H1 (cell line): ENCODE data around the gene RAD9B. TPM values are rescaled to one million over a fixed set of nuclear protein-coding genes. Genes with fewer than 3 reads are reported as not detected.

Source experiments
- CTCF ChIA-PET: fragments of 300-600 bp; sonication (Branson Sonifier 250); formaldehyde crosslinking; loops from one replicate; lab custom pipeline; 2021; ENCODE audit not compliant: partially characterized antibody; lab: Charles Lee
- POLR2A ChIA-PET: fragments of 300-600 bp; sonication (Branson Sonifier 250); formaldehyde crosslinking; loops from one replicate; lab custom pipeline; 2021; ENCODE audit warnings: inconsistent platforms; ENCODE audit not compliant: partially characterized antibody; lab: Charles Lee
- DNase-seq, 2 experiments: peaks; one replicate each; pipeline versions ENCODE4 v3.0.0 to v3.0.0-alpha.2; 2010 to 2022; ENCODE audit warnings: low spot score in 2 of 2, low read depth in 1 of 2, mixed read lengths in 1 of 2
- FAIRE-seq: peaks from 2 replicates; lab custom pipeline; 2011; peaks lifted over from hg19 to GRCh38; lab: Jason Lieb, UNC
- H2AFZ ChIP-seq: 2 replicates; pipeline ENCODE4 v1.8.1; 2012; ENCODE audit warnings: low read length, inconsistent platforms
- H2AK5ac ChIP-seq: 2 replicates; pipeline ENCODE4 v1.6.1; 2013; ENCODE audit warnings: low read depth, low read length
- H2BK120ac ChIP-seq: replicated peaks from 2 replicates; pipeline ENCODE3; 2013; ENCODE audit warnings: low read depth, low read length, inconsistent platforms
- H2BK12ac ChIP-seq: 2 replicates; pipeline ENCODE4 v1.6.1; 2013; ENCODE audit warnings: low read depth, low read length
- H2BK15ac ChIP-seq: 2 replicates; pipeline ENCODE4 v1.6.1; 2013; ENCODE audit warnings: low read length
- H2BK20ac ChIP-seq: 2 replicates; pipeline ENCODE4 v1.6.1; 2013; ENCODE audit warnings: low read length
- H2BK5ac ChIP-seq: 2 replicates; pipeline ENCODE4 v1.6.1; 2013; ENCODE audit warnings: low read depth, low read length
- H3K14ac ChIP-seq: 2 replicates; pipeline ENCODE4 v1.6.1; 2013; ENCODE audit warnings: inconsistent platforms; ENCODE audit not compliant: insufficient read length
- H3K18ac ChIP-seq: 2 replicates; pipeline ENCODE4 v1.6.1; 2013; ENCODE audit warnings: low read length; ENCODE audit errors: extremely low read depth
- H3K23ac ChIP-seq: 2 replicates; pipeline ENCODE4 v1.6.1; 2013; ENCODE audit warnings: inconsistent platforms; ENCODE audit not compliant: insufficient read length
- H3K23me2 ChIP-seq: 2 replicates; pipeline ENCODE4 v1.6.1; 2013; ENCODE audit warnings: low read depth, low read length
- H3K27ac ChIP-seq: 2 replicates; pipeline ENCODE4 v1.6.1; 2011; ENCODE audit warnings: low read depth, low read length, inconsistent platforms
- H3K27me3 ChIP-seq, 4 experiments: replicated peaks in 1 of 4; 1 replicate in 1 of 4; 2 replicates in 3 of 4; pipeline versions ENCODE4 v1.6.1 to v1.8.1; 2011 to 2013; ENCODE audit warnings: low read length in 3 of 4, mild to moderate bottlenecking in 3 of 4, inconsistent platforms in 2 of 4, mixed read lengths in 2 of 4, moderate library complexity in 1 of 4; ENCODE audit not compliant: control insufficient read depth in 3 of 4, insufficient read depth in 3 of 4; ENCODE audit errors: extremely low read depth in 1 of 4
- H3K36me3 ChIP-seq, 4 experiments: 2 replicates each; pipeline versions ENCODE4 v1.6.1 to v1.8.1; 2011 to 2013; ENCODE audit warnings: mild to moderate bottlenecking in 4 of 4, low read length in 3 of 4, moderate library complexity in 2 of 4, control low read depth in 1 of 4, inconsistent platforms in 1 of 4; ENCODE audit not compliant: insufficient read depth in 4 of 4, control insufficient read depth in 2 of 4
- H3K4ac ChIP-seq: replicated peaks from 2 replicates; pipeline ENCODE3; 2013; ENCODE audit warnings: low read length, low read depth, mixed read lengths, inconsistent platforms; ENCODE audit not compliant: insufficient read length
- H3K4me1 ChIP-seq, 4 experiments: replicated peaks in 1 of 4; 1 replicate in 1 of 4; 2 replicates in 3 of 4; pipeline versions ENCODE4 v1.6.1 to v1.8.1; 2011 to 2013; ENCODE audit warnings: low read length in 3 of 4, inconsistent platforms in 2 of 4, mixed read lengths in 1 of 4; ENCODE audit not compliant: insufficient read depth in 4 of 4, control insufficient read depth in 3 of 4
- H3K4me2 ChIP-seq, 2 experiments: 2 replicates each; pipeline versions ENCODE4 v1.6.1 to v1.8.1; 2011 to 2013; ENCODE audit warnings: low read depth in 2 of 2, low read length in 2 of 2, control low read depth in 1 of 2, inconsistent platforms in 1 of 2, mild to moderate bottlenecking in 1 of 2; ENCODE audit not compliant: insufficient read depth in 1 of 2
- H3K4me3 ChIP-seq, 4 experiments: fragments of 200-600, 300-600 bp in 1 of 4; sonication (generic), shearing (Covaris generic), sonication (Bioruptor Twin) in 1 of 4; 2 replicates each; pipeline versions ENCODE4 v1.5.1 to v1.8.1; 2011 to 2016; ENCODE audit warnings: low read length in 4 of 4, low read depth in 3 of 4, control low read depth in 2 of 4, inconsistent platforms in 2 of 4, mild to moderate bottlenecking in 2 of 4, mixed read lengths in 1 of 4, moderate library complexity in 1 of 4; ENCODE audit not compliant: insufficient read depth in 2 of 4; ENCODE audit errors: extremely low read depth in 1 of 4
- H3K56ac ChIP-seq: replicated peaks from 2 replicates; pipeline ENCODE3; 2013; ENCODE audit warnings: low read depth, mild to moderate bottlenecking, mixed read lengths, low read length, inconsistent platforms; ENCODE audit not compliant: insufficient read length
- H3K79me1 ChIP-seq: 2 replicates; pipeline ENCODE4 v1.6.1; 2013; ENCODE audit warnings: low read depth, low read length, control low read depth
- H3K79me2 ChIP-seq, 2 experiments: 2 replicates each; pipeline versions ENCODE4 v1.6.1 to v1.8.1; 2012 to 2013; ENCODE audit warnings: low read length in 2 of 2, mild to moderate bottlenecking in 2 of 2, inconsistent platforms in 1 of 2; ENCODE audit not compliant: insufficient read depth in 2 of 2, control insufficient read depth in 1 of 2
- H3K9ac ChIP-seq, 4 experiments: replicated peaks in 1 of 4; 1 replicate in 1 of 4; 2 replicates in 3 of 4; pipeline versions ENCODE4 v1.6.1 to v1.8.1; 2011 to 2013; ENCODE audit warnings: low read depth in 3 of 4, low read length in 3 of 4, control low read depth in 2 of 4, mild to moderate bottlenecking in 2 of 4, moderate library complexity in 2 of 4, inconsistent platforms in 1 of 4; ENCODE audit errors: extremely low read depth in 1 of 4
- H3K9me3 ChIP-seq, 2 experiments: 2 replicates each; pipeline versions ENCODE4 v1.6.1 to v1.8.1; 2012 to 2013; ENCODE audit warnings: mild to moderate bottlenecking in 2 of 2, moderate library complexity in 2 of 2, control low read depth in 1 of 2, inconsistent platforms in 1 of 2, low read depth in 1 of 2, low read length in 1 of 2, mixed read lengths in 1 of 2; ENCODE audit not compliant: insufficient read depth in 2 of 2
- H4K20me1 ChIP-seq, 2 experiments: replicated peaks in 1 of 2; 2 replicates each; pipeline versions ENCODE3 to v1.8.1; 2011 to 2013; ENCODE audit warnings: inconsistent platforms in 2 of 2, low read length in 2 of 2, mild to moderate bottlenecking in 1 of 2; ENCODE audit not compliant: insufficient read depth in 2 of 2, control insufficient read depth in 1 of 2
- H4K5ac ChIP-seq: 2 replicates; pipeline ENCODE4 v1.6.1; 2013; ENCODE audit warnings: low read length, low read depth, mixed read lengths, inconsistent platforms; ENCODE audit not compliant: insufficient read length
- H4K8ac ChIP-seq: 2 replicates; pipeline ENCODE4 v1.8.0; 2013; ENCODE audit warnings: mild to moderate bottlenecking, moderate library complexity, low read length, inconsistent platforms; ENCODE audit not compliant: insufficient read depth; ENCODE audit errors: extremely low read depth
- H4K91ac ChIP-seq: replicated peaks from 2 replicates; pipeline ENCODE3; 2013; ENCODE audit warnings: low read length, mixed read lengths, inconsistent platforms; ENCODE audit not compliant: insufficient read length
- JUN ChIP-seq: IDR thresholded peaks from 2 replicates; pipeline ENCODE4 v1.6.1; 2011; ENCODE audit warnings: low read depth, mild to moderate bottlenecking, improper control_type of control experiment, low read length
- KDM4A ChIP-seq: IDR thresholded peaks from one replicate; pipeline ENCODE4 v1.7.1; 2012; ENCODE audit warnings: low read depth, mild to moderate bottlenecking, moderate library complexity, low read length, inconsistent platforms; ENCODE audit not compliant: severe bottlenecking
- KDM5A ChIP-seq: fragments of 200-600 bp; IDR thresholded peaks from 2 replicates; pipeline ENCODE4 v1.7.1; 2012; ENCODE audit warnings: mild to moderate bottlenecking, low read length, inconsistent platforms, mixed read lengths
- MAX ChIP-seq: IDR thresholded peaks from 2 replicates; pipeline ENCODE4 v1.6.1; 2012; ENCODE audit warnings: inconsistent platforms
- PHF8 ChIP-seq: fragments of 200-600 bp; sonication (generic); conservative IDR thresholded peaks from 2 replicates; pipeline ENCODE4 v1.7.1; 2012; ENCODE audit warnings: low read depth, mild to moderate bottlenecking, inconsistent platforms, low read length, moderate library complexity
- POLR2AphosphoS5 ChIP-seq: IDR thresholded peaks from 2 replicates; pipeline ENCODE4 v1.6.1; 2011; ENCODE audit warnings: low read depth, low read length
- POU5F1 ChIP-seq: IDR thresholded peaks from 2 replicates; pipeline ENCODE4 v1.6.1; 2011; ENCODE audit warnings: low read depth, mild to moderate bottlenecking, low read length, moderate library complexity
- RNF2 ChIP-seq: fragments of 200-900, 300-1000 bp; sonication (generic); IDR thresholded peaks from 2 replicates; pipeline ENCODE4 v1.7.1; 2016; ENCODE audit warnings: borderline replicate concordance, low read depth, mild to moderate bottlenecking, antibody characterized with exemption, low read length; ENCODE audit not compliant: poor library complexity, severe bottlenecking; ENCODE audit errors: missing control alignments
- RXRA ChIP-seq: IDR thresholded peaks from 2 replicates; pipeline ENCODE4 v1.6.1; 2011; ENCODE audit warnings: low read depth, mild to moderate bottlenecking, low read length, moderate library complexity; ENCODE audit not compliant: insufficient read depth
- SAP30 ChIP-seq: fragments of 300-600 bp; sonication (generic); IDR thresholded peaks from 2 replicates; pipeline ENCODE4 v1.7.1; 2012; ENCODE audit warnings: low read length, moderate library complexity, mild to moderate bottlenecking, inconsistent platforms; ENCODE audit not compliant: insufficient read depth, insufficient replicate concordance
- YY1 ChIP-seq: IDR thresholded peaks from 2 replicates; pipeline ENCODE4 v1.6.1; 2011; ENCODE audit warnings: low read depth, mild to moderate bottlenecking, low read length
- WGBS, 2 experiments: shearing (Covaris generic) in 1 of 2; methylation state at CpG; one replicate each; pipeline versions ENCODE4 v1.1.6 to v1.1.7; 2013 to 2015; ENCODE audit warnings: low lambda C conversion rate in 2 of 2, mixed read lengths in 2 of 2, inconsistent platforms in 1 of 2, low coverage in 1 of 2, missing lambda C conversion rate in 1 of 2; ENCODE audit not compliant: insufficient replicate concordance in 2 of 2, insufficient coverage in 1 of 2, insufficient read length in 1 of 2; ENCODE audit errors: extremely low coverage in 1 of 2, missing lambda C conversion rate in 1 of 2; 5-methylcytosine and 5-hydroxymethylcytosine counted together
- polyA plus RNA-seq, 7 experiments: library from polyadenylated mRNA; depleted of rRNA in 3 of 7; stranded (reverse) in 5 of 7; unstranded in 2 of 7; fragments of >200 nt in 5 of 7; fragments of 200-250 nt in 2 of 7; gene quantifications; 1 replicate in 5 of 7; 2 replicates in 1 of 7; 4 replicates in 1 of 7; pipeline versions ENCODE4 v1.2.1 to v1.2.3, GENCODE V29; 2011 to 2013; ENCODE audit warnings: missing spikeins in 2 of 7, mixed read lengths in 2 of 7
- total RNA-seq: library from RNA; stranded (reverse); fragmentation: NEBNext Ultra II Directional; extraction: Animal tissue kit (Norgen Biotek cat#: 25700); gene quantifications from 2 replicates; pipeline ENCODE4 v1.2.1, GENCODE V29; 2021

Gene RAD9B
- total and polyA plus RNA-seq, 2 of the 8 experiments (the other 6 are each of a cell fraction or from before 2014, with no cell fraction given): 0.06 TPM; not detected in 1

- Histone ChIP-seq H3K27ac (no peak overlapping the region), H3K18ac (no peak overlapping the region), H2AFZ (no peak overlapping the region), H3K4me1 (no peaks in the 10 kb centered on the region), H3K79me1 (no peaks in the 10 kb centered on the region), H4K8ac (no peak overlapping the region), H2AK5ac (no peak overlapping the region), H4K91ac (no peak overlapping the region), H2BK5ac (no peak overlapping the region), H3K36me3 (peaks cover 0 to 17% (median 8%) of the 10 kb centered on the region in 4 experiments; a peak in 3 of 8 replicates), H3K9ac (peak overlapping the region in 1 of 4 experiments; percentile 33; a peak in 1 of 7 replicates), H3K56ac (no peak overlapping the region), H3K23me2 (peaks cover 4% of the 10 kb centered on the region; the same call in 1 of the 2 replicates), H2BK120ac (no peak overlapping the region), H3K4me2 (no peak overlapping the region), H3K27me3 (peaks cover 3 to 12% (median 11%) of the 10 kb centered on the region in 4 experiments), H3K4ac (no peak overlapping the region), H2BK20ac (no peak overlapping the region), H3K9me3 (peaks cover 4 to 5% of the 10 kb centered on the region in 2 experiments; a peak in 2 of 4 replicates), H3K4me3 (no peak overlapping the region), H2BK12ac (no peak overlapping the region), H3K23ac (no peak overlapping the region), H4K20me1 (no peaks in the 10 kb centered on the region), H3K14ac (no peak overlapping the region), H3K79me2 (peaks cover 0 to 19% of the 10 kb centered on the region in 2 experiments; a peak in 2 of 4 replicates), H2BK15ac (no peak overlapping the region), H4K5ac (no peak overlapping the region)
- ChIA-PET CTCF (interaction anchor here (2.0 kb wide), 1 partner anchor 103 kb away, joined by 8 read pairs; no protein-coding TSS in a partner anchor), POLR2A (interaction anchor here (2.9 kb wide), 1 partner anchor 30 kb away, joined by 29 read pairs; the partner anchor contains the start of genes FAM216A and GPN3)
- no peak for DNase-seq
- WGBS, 2 experiments: 84% methylated on average over 4 of the region's 4 CpGs; no CpG with 5 or more reads in 1 of the 2 experiments
- no peak for FAIRE-seq
- TF ChIP-seq POLR2AphosphoS5: no peak
- TF ChIP-seq KDM4A: no peak
- no peak for TF ChIP-seq POU5F1
- TF ChIP-seq SAP30: no peak
- TF ChIP-seq MAX: no peak
- TF ChIP-seq KDM5A: no peak
- TF ChIP-seq RNF2: no peak
- TF ChIP-seq PHF8: no peak
- no peak for TF ChIP-seq YY1
- TF ChIP-seq JUN: no peak
- TF ChIP-seq RXRA: no peak
Measured at GRCh38 chr12:110498984-110499706, 3.0 kb upstream of the RAD9B start.
